Endothelial cell of hepatic sinusoid (primary cell): Measurements from ENCODE around the gene IER3IP1.
"Not testable (repeated sequence)": the region's sequence is repeated elsewhere in the genome, so short reads cannot be mapped to it uniquely, and the experiment has no call there.

ENCODE experiments used
- in situ Hi-C: cut with HindIII; loops from 2 replicates; pipeline ENCODE4 v1.10.0; 2017; ENCODE audit warnings: low sequenced_read_pairs

The IER3IP1 gene

DNA sequence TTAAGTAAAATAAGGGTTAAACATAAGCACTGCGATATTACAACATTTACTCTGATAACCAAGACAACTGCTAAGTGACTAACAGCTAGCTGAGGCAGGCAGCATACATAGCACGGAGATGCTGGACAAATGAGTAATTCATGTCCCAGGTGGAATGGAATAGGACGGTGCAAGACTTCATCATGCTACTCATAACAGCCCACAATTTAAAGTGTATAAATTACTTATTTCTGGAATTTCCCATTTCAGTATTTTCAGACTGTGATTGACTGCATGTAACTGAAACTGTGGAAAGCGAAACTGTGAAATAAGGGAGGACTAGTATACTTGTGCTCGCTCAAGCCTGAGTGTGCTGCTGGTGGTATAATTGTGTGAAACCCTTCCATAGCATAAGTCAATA is 12.9 kb downstream of the IER3IP1 start:
- in situ Hi-C loops = no loop called here

DNA sequence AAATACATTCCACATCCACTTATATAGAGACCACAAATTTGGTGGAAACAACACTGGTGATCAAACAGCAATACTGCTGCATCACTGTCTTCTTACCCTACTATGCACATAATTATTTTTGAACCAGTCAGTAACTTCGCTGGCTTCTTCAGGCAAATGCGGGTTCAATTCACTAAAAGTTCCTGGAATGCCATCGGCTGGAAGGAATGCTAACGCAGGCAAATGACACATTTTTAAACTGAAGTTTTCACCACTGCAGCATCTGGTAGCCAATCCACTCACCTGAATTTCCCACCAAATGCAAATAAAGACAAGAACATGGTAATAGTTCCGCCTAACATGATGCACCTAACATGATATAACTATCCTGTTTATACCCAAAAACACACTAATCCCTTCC is 15.9 kb downstream of the IER3IP1 start:
- in situ Hi-C loops = no loop called here

DNA sequence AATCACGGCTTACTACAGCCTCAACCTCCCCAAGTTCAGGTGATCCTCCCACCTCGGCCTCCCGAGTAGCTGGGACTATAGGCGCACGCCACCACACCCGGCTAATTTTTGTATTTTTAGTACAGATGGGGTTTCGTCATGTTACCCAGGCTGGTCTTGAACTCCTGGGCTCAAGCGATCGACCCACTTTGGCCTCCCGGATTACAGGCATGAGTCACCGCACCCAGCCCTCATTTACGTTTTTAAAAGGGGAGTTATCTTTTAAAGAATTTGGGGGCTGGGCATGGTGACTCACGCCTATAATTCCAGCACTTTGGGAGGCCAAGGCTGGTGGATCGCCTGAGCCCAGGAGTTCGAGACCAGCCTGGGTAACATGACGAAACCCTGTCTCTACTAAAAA is 17.8 kb downstream of the IER3IP1 start:
- in situ Hi-C loops = not testable (repeated sequence)

DNA sequence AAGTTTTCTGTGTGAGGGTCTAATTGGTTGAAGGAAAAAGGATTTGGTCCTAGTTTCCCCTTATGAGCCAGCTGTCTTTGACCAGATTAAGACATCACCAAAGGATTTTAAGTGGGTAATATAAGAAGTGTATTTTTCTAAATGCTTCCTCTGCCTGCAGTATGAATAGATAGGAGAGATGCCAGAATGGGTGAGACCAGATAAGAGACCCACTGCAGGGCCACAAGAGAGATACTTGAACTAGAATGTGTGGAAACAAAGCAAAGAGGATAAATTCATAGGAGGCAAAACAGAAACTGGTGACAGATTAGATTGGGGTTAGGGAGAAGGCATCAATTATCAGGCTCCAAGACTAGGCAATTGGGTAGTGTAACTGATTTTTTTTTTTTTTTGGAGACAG is 24.7 kb downstream of the IER3IP1 start:
- in situ Hi-C loops = no loop called here

DNA sequence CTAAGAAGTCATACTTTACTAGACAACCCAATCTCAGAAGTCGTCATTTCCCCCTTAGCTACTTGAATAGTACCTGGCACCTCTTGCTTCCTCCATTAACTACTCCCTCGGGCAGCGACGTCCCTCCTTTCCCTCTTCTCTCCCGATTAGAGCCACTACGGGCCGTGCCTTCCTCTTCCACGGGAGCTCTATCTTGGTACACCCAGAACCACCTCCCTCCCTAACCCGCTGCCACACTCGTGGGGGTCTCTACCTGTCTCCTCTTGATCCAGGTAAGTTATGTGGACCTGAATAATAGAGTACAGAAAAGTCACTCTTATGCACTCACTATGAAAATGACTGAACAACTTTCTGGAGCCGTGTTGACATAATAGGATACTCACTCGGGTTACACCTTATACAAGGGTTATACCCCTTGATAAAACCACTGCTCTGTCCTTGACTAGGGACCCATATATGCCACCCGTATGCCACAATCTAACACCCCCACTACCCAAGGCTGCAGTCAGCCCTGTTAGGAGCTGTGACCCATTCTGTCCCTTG is 25.3 kb downstream of the IER3IP1 start:
- in situ Hi-C loops = no loop called here

DNA sequence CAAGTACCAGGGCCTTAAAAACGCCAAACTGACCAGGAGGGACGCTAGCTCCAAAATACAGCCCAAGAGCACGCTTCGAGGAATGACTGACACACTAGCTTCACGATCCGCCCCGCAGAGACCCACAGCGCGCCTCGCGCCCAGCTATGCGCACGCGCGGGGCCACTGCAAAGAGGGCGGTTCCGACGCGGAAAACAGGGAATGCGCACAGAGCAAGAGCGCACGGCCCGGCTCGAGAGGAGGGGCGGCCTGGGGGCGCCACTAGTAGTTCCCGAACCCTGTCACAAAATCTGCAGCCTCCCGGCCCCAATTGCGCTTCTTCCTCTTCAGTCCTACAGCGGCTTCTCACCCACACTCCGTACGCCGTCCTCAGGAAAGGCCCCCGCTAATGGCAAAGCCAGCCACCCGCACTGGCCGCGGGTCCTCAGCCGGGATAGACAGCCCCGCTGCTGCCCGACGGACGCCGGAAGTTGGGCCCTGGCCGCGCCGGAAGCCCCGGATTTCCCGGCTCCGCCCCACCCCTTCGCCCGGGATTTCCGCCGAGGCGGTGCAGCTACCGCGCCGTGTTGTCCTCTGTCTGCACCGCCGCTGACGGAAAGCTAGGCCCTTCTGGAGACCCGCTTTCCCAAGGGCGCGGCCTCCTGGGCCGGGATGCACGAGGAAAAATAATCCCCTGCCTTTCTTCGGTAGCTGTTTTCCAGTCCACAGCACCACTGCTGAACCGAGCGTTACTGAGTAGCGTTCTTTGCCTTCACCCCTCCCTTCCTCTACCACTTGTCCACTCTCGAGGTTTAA is 25.9 kb downstream of the IER3IP1 start, which contains the start of gene HDHD2:
TSS of gene HDHD2 (minus strand) at position 472 of the 795 bp plus-strand sequence. CDS start 14,061 bp downstream, outside the sequence.
- in situ Hi-C loops = no loop called here

DNA sequence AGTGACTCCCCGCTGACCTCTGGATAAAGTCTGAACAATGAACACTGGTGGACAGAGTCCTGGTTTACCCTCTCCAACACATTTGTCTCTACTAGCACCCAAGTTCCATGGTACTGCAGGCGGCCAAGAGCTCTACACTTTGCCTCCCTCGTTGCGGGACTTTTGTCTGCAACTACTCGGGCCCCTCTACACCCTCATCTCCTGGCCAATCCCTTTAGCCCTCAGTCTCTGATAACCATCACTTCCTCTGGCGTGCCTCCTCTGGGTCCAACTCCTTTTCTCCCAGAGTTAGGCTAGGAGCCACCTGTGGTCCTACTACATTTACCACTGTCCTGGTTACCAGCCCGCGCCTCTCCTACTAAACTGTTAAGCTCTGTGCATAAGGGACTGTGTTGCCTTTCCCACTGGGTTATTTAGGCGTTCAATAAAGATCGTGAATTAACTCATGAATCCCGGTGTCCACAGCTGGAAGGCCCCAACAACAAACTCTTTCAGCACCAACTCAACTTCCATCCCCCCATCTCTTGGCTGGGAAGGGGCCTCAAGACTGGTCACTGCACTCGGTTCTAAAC is 26.6 kb downstream of the IER3IP1 start:
- in situ Hi-C loops = no loop called here

DNA sequence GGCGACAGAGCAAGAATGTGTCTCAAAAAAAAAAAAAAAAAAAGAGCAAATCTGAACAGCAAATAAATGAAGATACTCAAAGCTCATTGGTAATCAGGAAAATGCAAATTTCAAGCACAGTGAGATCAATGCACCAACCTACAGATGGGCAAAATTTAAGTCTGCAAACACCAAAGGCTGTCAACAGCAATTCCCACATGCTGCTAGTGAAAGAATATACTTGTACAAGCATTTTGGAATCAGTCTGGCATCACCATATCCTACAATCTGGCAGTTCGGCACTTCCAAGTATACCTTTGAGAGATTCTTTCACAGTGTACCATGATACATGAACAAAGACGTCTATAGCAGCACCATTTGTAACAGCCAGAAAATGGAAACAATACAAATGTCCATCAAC is 30.0 kb downstream of the IER3IP1 start:
- in situ Hi-C loops = no loop called here

DNA sequence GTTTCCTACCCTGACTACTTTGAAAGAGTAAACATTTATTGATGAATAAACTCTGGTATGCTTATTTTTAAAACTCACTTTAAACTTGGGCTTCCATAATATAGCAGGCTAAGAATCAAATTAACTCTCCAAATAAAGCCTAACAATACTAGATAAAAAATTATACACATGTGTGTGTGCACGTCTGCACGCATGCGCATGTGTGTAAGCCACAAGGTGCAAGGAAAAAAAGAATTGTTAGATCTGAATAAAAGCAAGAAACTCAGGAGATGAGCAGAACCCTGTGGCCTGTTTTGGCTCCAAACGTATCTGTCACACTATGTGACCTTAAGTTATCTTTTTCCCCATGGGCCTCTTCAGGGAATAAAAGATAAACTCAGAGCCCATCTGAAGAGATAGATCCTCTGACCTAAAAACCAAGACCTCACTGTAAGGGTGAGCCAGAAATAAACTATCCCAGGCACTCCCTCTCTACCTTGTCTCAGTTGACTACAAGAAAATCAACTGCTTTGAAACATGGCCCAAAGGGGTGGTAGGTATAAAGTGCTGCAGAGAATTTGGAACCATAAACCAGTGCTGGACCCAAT is 32.2 kb downstream of the IER3IP1 start:
- in situ Hi-C loops = no loop called here

DNA sequence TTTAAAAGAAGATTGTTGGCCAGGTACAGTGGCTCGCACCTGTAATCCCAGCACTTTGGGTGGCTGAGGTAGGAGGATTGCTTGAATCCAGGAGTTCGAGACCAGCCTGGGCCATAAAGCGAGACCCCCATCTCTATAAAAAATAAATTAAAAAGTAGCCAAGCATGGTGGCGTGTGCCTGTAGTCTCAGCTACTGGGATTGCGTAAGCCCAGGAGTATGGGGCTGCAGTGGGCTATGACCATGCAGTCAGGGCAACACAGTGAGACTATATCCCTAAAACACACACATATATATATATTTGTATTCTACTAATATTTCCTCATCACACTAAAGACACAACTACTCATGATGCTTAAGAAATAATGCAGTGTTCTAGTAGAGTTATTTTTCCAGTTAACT is 33.0 kb downstream of the IER3IP1 start:
- in situ Hi-C loops = no loop called here

DNA sequence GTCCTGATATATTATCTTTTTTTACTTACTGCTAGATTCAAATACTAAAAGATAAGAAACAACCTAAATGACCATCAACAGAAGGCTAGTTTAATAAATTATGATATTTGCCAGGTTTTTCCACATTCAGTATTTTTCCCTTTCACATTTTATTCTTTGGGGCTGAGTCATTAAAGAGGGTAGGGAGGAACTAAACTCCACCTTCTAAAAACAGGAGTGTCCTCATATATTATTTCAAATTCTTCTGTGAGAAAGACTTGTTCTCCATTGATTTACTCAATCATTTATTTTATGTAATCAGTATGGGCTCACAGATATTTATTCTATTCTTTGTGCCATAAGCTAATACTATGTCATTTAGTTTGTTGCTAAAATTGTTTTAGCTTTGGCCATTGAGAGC is 34.9 kb downstream of the IER3IP1 start:
- in situ Hi-C loops = no loop called here

DNA sequence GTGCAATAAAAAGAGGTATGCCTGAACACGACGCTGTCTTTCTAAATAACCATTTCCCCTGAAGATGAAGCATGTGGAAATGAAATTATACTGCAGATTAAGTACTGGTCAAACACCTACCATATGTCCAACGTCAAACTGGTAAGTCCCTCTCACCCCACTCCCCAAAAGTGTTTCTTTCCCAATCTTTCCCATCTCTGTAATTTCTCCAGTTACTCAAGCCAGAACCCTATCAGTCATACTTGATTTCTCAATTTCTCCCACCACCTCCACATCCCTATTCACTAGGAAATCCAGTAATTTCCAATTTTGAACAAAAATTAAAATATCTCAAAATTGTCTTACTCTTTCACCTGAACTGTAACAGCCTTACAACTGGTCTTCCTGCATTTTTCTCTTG is 55.0 kb downstream of the IER3IP1 start:
- in situ Hi-C loops = no loop called here

DNA sequence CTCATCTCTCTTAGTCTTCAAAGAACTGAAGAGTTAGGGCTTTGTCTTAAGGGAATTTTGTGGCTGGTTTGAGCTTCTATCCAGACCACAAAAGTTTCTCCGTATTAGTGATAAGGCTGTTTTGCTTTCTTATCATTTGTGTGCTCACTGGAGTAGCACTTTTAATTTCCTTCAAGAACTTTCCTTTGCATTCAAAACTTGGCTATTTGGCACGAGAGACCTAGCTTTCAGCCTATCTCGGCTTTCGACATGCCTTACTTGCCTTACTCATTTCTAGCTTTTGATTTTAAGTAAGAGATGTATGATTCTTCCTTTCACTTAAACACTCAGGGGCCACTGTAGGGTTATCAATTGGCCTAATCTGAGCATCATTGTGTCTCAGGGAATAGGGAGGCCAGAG is 55.7 kb downstream of the IER3IP1 start:
- in situ Hi-C loops = no loop called here

DNA sequence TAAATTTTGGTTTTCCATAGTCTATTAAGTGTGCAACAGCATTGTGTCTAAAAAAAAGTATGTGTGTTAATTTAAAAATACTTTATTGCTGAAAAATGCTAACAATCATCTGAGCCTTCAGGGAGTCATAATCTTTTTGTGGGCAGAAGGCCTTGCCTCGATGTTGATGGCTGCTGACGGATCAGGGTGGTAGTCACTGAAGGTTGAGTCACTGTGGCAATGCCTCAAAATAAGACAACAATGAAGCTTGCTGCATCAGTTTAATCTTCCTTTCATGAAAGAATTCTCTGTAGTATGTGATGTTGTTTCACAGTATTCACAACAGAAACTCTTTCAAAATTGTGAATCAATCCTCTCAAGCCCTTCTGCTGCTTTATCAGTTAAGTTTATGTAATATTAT is 57.2 kb downstream of the IER3IP1 start:
- in situ Hi-C loops = no loop called here

DNA sequence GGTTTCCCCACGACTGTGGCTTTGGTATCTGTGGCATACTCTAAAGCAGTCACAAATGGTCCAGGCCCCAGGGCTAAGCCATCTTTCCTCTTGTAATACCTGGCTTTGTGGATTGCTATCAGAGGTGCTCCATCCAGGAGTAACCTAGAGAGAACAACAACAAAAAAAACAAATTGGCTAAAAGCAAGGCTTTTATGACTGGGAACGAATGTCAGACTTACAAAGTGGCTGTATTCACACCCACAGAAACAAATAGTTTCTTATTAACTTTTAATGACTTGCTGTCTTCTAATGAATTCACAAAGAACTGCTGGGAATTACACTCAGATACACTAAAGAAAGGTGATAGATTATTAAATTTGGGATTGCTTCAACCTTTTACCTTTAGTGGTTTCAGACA is 61.0 kb downstream of the IER3IP1 start:
- in situ Hi-C loops = no loop called here

DNA sequence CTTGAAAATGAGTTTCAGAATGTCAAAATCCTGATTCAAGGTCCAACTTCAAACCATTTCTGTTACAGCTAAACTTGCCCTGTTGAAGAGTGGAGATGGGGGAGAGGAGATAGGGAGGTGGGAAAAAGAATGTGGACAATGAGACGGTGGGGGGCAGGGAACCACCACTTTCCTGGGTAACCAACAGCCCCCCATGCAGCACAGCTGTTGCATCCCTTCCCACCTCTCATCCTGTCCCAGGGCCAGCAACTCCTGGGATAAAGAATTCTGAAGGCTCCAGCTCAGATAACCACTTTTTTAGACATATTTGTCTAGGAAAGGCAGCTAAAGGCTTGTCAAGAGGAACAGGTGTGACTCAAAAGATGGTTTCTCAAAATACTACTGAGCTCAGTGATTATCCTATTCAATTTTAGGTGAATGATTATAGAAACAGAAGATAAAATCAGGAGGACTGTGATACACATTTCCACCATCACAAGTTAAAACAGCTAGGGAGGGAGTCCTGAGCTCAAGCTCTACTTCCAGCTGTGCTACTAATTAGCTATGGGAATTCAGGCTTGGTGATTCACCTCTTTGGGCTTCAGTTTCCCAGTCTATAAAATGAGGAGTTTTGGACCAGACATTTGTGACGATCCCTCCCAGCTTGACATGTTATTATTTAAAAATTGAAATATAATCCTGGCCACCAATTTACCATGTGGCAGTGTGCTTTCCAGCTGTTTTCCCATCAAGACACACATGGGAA is 62.2 kb downstream of the IER3IP1 start:
- in situ Hi-C loops = loop anchor here (5.0 kb wide), 1 partner anchor 98 kb away; no protein-coding TSS in a partner anchor

DNA sequence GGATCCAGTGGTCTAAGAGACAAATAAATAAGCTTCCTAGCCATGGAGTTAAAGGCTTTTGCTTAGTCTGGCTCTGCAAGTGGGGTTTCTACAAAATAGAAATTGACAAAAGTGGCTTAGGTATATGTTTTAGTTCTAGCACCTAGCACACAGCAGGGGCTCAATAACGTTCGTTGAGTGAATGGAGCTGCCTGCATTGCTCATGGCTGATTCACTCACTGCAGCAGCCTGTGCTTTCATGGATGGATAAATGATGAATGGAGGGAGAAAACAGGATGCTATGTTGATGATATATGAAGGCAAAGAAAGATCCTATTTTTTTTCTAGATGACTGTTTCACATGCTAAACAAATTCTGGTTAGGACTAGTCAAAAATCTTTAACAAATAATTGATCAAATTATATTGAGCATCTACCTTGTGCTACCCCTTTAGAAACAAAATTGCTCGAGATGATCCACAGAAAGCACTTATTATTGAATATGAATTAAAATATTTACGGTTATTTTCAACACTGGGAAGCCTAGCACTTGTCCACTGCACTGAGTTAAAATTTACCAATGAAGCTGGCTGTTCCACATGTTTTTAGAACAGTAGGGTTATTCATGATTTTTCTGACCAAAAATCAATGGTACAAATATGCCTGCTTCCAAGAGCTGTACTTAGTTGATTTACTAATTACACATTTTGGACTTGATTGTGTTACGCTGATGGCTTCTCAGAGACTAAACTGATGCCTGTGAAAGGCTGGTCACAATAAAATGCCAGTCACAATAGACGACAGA is 65.5 kb downstream of the IER3IP1 start:
- in situ Hi-C loops = loop anchor here (5.0 kb wide), 1 partner anchor 102 kb away; no protein-coding TSS in a partner anchor

DNA sequence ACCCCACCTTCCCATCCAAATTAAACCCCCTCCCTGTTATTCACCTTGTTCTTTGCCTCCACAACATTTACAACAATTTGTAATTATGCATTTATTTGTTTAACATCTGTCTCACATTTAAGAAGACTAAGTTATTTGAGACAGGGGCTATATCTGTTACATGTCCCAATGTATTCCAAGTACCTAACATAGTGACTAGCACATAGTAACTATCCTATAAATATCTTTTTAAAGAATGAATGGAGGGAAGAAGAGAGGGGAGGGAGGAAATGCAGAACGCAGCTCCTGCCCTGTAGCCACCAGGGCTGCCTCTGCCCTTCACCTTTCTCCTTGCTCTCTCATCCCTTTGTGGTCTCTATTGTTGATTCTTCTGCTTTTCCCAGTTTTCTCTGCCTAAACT is 66.4 kb downstream of the IER3IP1 start:
- in situ Hi-C loops = loop anchor here (5.0 kb wide), 1 partner anchor 103 kb away; no protein-coding TSS in a partner anchor

DNA sequence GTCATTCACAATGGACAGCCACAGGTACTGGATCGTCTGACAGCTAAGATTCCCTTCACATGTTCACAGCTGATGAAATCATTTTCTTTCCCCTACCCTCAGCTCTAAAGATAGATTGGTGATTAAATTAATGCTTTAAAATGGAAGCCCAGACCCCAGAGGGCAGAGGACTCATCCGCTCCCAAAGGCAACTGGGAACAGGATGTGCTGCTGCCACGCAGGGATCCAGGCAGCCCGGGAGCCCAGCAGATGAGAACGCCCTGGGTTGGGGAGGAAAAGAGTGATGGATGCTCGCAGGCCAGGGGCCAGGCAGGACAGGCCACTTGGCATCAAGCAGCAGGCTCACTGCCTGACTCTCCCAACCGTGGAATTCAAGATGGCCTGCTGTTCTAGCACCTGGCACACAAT is 67.2 kb downstream of the IER3IP1 start:
- in situ Hi-C loops = no loop called here

DNA sequence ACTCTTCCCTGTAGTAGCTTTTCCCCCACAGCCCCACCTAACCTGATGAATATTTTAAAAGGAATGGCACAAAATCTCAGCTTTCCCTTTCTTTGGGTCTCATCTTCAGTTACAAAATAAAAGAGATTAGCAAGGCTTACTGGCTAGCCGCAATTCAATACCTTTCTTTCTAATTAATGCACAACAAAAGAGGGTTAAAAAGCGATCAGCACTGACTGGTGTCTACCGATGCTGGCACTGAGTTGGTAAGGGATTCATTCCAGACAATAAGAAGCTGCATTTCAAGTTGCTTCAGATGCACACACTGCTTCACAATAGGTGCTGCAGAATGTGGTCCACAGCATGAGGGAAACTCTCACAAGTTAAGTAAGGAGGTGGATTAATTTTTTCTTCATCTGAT is 67.8 kb downstream of the IER3IP1 start:
- in situ Hi-C loops = no loop called here
